GM23248 (cell line): ENCODE results near the gene PRICKLE2. TPM values are rescaled to one million over a fixed set of nuclear protein-coding genes. Genes with fewer than 3 reads are reported as not detected.

Experiments
- DNase-seq: peaks from one replicate; pipeline ENCODE4 v3.0.0-alpha.2; 2015
- H2AFZ ChIP-seq: fragments of 200-600 bp; sonication (generic); 2 replicates; pipeline ENCODE4 v1.6.1; 2016; ENCODE audit warnings: antibody characterized with exemption
- H3F3A ChIP-seq: fragments of 200-600 bp; sonication (generic); 2 replicates; pipeline ENCODE4 v1.6.1; 2016; ENCODE audit warnings: mild to moderate bottlenecking, antibody characterized with exemption, mixed run types; ENCODE audit not compliant: insufficient read depth
- H3K27ac ChIP-seq: fragments of 200-600 bp; sonication (generic); 2 replicates; pipeline ENCODE4 v1.5.1; 2016; ENCODE audit warnings: mild to moderate bottlenecking
- H3K27me3 ChIP-seq: fragments of 200-600 bp; sonication (generic); replicated peaks from 2 replicates; pipeline ENCODE4 v1.6.1; 2016; ENCODE audit warnings: mild to moderate bottlenecking; ENCODE audit not compliant: insufficient read depth
- H3K36me3 ChIP-seq: fragments of 200-600 bp; sonication (generic); 2 replicates; pipeline ENCODE4 v1.6.1; 2016; ENCODE audit warnings: low read depth, mild to moderate bottlenecking
- H3K4me1 ChIP-seq: fragments of 200-600 bp; sonication (generic); 2 replicates; pipeline ENCODE4 v1.6.1; 2016; ENCODE audit warnings: mild to moderate bottlenecking; ENCODE audit not compliant: insufficient read depth
- H3K4me2 ChIP-seq: fragments of 200-600 bp; sonication (generic); one replicate; pipeline ENCODE4 v1.6.1; 2016; ENCODE audit warnings: mild to moderate bottlenecking; ENCODE audit not compliant: unreplicated experiment
- H3K4me3 ChIP-seq: fragments of 200-600 bp; sonication (generic); 2 replicates; pipeline ENCODE4 v1.5.1; 2016; ENCODE audit warnings: mild to moderate bottlenecking
- H3K79me2 ChIP-seq: fragments of 200-600 bp; sonication (generic); 2 replicates; pipeline ENCODE4 v1.6.1; 2016; ENCODE audit warnings: mild to moderate bottlenecking; ENCODE audit not compliant: insufficient read depth
- H3K9ac ChIP-seq: fragments of 200-600 bp; sonication (generic); 2 replicates; pipeline ENCODE4 v1.6.1; 2016; ENCODE audit warnings: mild to moderate bottlenecking
- H3K9me2 ChIP-seq: fragments of 200-600 bp; sonication (generic); 2 replicates; pipeline ENCODE4 v1.6.1; 2016; ENCODE audit warnings: mixed run types, mild to moderate bottlenecking, moderate library complexity; ENCODE audit not compliant: insufficient read depth
- H3K9me3 ChIP-seq: fragments of 200-600 bp; sonication (generic); one replicate; pipeline ENCODE4 v1.6.1; 2017; ENCODE audit warnings: low read depth
- H4K20me1 ChIP-seq: fragments of 200-600 bp; sonication (generic); 2 replicates; pipeline ENCODE4 v1.6.0; 2016; ENCODE audit not compliant: insufficient read depth
- EZH2 ChIP-seq: fragments of 200-600 bp; sonication (generic); IDR thresholded peaks from 2 replicates; pipeline ENCODE4 v1.6.1; 2018; ENCODE audit warnings: antibody characterized with exemption, mild to moderate bottlenecking; ENCODE audit not compliant: insufficient read depth, poor library complexity, severe bottlenecking
- EZH2phosphoT487 ChIP-seq: fragments of 200-600 bp; sonication (generic); IDR thresholded peaks from 2 replicates; pipeline ENCODE4 v1.6.1; 2018; ENCODE audit warnings: antibody characterized with exemption, moderate library complexity, mild to moderate bottlenecking, low read depth; ENCODE audit not compliant: insufficient read depth
- WGBS, 2 experiments: methylation state at CpG; one replicate each; pipeline ENCODE4 v1.1.6; 2015 to 2017; ENCODE audit warnings: low lambda C conversion rate in 2 of 2, low coverage in 1 of 2; ENCODE audit errors: missing lambda C conversion rate in 2 of 2; 5-methylcytosine and 5-hydroxymethylcytosine counted together
- in situ Hi-C: fragments of 300-500 bp; cut with MboI; formaldehyde crosslinking; loops from 2 replicates; pipeline ENCODE4 v1.15.0; 2020
- polyA plus RNA-seq: library from polyadenylated mRNA; unstranded; fragments of >200 nt; fragmentation: Nextera tagmentation; extraction: Ambion mirVana; gene quantifications from 2 replicates; pipeline ENCODE4 v1.2.1, GENCODE V29; 2016
- total RNA-seq: library from RNA; depleted of rRNA; stranded (reverse); fragments of >200 nt; shearing (Covaris generic); gene quantifications from 2 replicates; pipeline ENCODE4 v1.2.3, GENCODE V29; 2014

The PRICKLE2 gene
- total and polyA plus RNA-seq, 2 experiments from 2014 or later: 7.3 to 19.6 TPM

DNA sequence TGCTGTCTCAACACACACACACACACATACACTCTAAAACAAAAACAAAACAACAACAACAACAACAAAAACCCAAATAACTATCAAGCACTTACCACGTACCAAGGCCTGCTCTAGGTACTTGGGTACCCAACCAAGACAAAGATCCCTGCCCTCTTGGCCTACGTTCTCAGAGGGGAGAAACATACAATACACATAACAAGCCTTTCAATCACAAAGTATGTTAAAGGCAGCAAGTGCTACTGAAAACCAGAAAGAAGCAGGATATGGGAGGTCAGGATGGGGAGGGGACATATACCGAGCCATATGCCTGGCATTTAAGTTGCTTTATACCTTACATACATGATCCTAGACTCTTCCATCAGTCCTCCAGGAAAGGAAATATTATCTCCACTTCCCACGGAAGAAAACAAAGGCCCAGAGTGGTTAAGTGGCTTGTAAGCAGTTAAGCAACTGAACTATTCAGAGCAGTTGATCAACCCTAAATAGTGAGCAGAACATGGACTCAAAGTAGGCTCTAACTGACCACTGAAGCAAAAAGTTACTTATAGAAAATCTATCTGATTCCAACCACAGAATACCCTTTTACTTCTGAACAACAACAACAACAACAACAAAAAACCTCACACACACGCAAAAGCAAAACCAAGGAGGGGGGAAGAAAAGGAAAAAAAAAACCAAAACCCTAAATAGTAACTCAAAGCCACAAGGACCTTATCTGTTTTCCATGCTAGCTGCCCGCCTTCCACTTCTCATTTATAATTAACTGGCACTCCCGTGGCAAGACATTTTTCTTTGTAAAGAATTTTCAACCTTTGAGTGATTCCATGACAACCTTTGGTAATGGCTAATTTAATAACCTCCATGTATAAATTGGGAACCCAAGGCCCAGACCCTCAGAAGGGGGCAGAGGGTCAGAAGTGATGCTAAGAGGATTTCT is 21.0 kb downstream of the PRICKLE2 start:
- H3K79me2 ChIP-seq: peaks cover 98% of the 10 kb centered on the region
- H3K4me2 ChIP-seq: no peak overlapping the region
- H4K20me1 ChIP-seq: no peaks in the 10 kb centered on the region; the same call in 1 of the 2 replicates

DNA sequence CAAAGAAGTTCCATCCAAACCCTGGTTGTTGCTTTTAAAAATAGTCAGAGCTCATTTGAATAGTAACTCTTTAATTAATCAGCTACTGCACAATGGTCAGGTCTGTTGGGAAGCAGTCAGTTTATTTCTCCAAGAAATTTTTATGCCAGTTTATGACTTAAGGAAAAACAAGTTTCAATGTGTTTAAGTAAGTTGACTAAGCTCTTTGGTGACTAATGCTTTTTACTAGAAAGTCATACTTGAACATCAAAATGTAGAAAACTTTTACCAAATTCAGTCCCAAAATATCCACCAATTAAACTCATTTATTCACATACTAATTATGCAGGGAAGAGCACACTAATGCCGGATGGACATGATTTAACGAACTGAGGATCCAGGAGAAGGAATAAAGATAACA is 22.1 kb downstream of the PRICKLE2 start:
- Histone ChIP-seq H3K27ac (no peak overlapping the region), H3K79me2 (peaks cover 98% of the 10 kb centered on the region), H3K4me3 (no peak overlapping the region), H3K36me3 (no peaks in the 10 kb centered on the region), H3K9me2 (no peaks in the 10 kb centered on the region), H3K4me2 (no peak overlapping the region), H3K9ac (no peak overlapping the region), H4K20me1 (no peaks in the 10 kb centered on the region; the same call in 1 of the 2 replicates), H3K27me3 (no peaks in the 10 kb centered on the region), H3F3A (peaks cover 55% of the 10 kb centered on the region), H2AFZ (no peak overlapping the region), H3K9me3 (no peaks in the 10 kb centered on the region), H3K4me1 (peaks cover 31% of the 10 kb centered on the region)
- peak; percentile 64 for DNase-seq
- TF ChIP-seq EZH2phosphoT487: no peak
- TF ChIP-seq EZH2: no peak
- WGBS, 2 experiments: 74 to 81% methylated on average over 2 of the region's 2 CpGs
- in situ Hi-C loops: no loop called here

More for the DNA sequence above, 21.0 kb downstream of the PRICKLE2 start:
- Histone ChIP-seq H3K36me3 (no peaks in the 10 kb centered on the region), H3K9me2 (no peaks in the 10 kb centered on the region), H3K9ac (no peak overlapping the region), H3F3A (peaks cover 55% of the 10 kb centered on the region), H3K4me3 (no peak overlapping the region), H3K27ac (no peak overlapping the region), H3K4me1 (peaks cover 31% of the 10 kb centered on the region), H3K9me3 (no peaks in the 10 kb centered on the region), H3K27me3 (no peaks in the 10 kb centered on the region), H2AFZ (no peak overlapping the region)
- DNase-seq: no peak
- in situ Hi-C loops: no loop called here
- TF ChIP-seq EZH2phosphoT487 (no peak), EZH2 (no peak)
- WGBS, 2 experiments: 91 to 95% methylated on average over 7 of the region's 7 CpGs

DNA sequence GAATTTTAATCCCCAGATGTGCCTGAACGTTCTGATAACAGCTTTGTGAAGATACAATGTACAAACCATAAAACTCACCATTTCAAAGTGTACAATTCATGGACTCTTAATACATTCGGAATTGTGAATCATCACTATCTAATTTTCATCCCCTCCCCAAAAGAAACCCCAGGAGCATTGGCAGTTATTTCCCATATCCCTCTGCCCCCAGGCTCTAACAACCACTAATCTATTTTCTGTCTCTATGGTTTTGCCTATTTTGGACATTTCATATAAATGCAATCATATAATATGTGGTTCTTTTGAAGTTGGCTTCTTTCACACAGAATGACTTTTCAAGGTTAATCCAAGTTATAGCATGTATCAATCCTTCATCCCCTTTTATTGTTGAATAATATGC is 25.3 kb downstream of the PRICKLE2 start:
- Histone ChIP-seq H3F3A (peaks cover 31% of the 10 kb centered on the region), H3K27ac (no peak overlapping the region), H4K20me1 (no peaks in the 10 kb centered on the region; the same call in 1 of the 2 replicates), H3K4me1 (peaks cover 21% of the 10 kb centered on the region), H3K9me3 (no peaks in the 10 kb centered on the region), H3K4me2 (no peak overlapping the region), H3K4me3 (no peak overlapping the region), H3K79me2 (peaks cover 97% of the 10 kb centered on the region), H3K36me3 (peaks cover 14% of the 10 kb centered on the region), H3K9me2 (no peaks in the 10 kb centered on the region), H3K9ac (no peak overlapping the region), H2AFZ (no peak overlapping the region), H3K27me3 (no peaks in the 10 kb centered on the region)
- TF ChIP-seq EZH2 (no peak), EZH2phosphoT487 (no peak)
- WGBS, 2 experiments: 96 to 98% methylated on average over 2 of the region's 2 CpGs
- DNase-seq: no peak
- in situ Hi-C loops: no loop called here

DNA sequence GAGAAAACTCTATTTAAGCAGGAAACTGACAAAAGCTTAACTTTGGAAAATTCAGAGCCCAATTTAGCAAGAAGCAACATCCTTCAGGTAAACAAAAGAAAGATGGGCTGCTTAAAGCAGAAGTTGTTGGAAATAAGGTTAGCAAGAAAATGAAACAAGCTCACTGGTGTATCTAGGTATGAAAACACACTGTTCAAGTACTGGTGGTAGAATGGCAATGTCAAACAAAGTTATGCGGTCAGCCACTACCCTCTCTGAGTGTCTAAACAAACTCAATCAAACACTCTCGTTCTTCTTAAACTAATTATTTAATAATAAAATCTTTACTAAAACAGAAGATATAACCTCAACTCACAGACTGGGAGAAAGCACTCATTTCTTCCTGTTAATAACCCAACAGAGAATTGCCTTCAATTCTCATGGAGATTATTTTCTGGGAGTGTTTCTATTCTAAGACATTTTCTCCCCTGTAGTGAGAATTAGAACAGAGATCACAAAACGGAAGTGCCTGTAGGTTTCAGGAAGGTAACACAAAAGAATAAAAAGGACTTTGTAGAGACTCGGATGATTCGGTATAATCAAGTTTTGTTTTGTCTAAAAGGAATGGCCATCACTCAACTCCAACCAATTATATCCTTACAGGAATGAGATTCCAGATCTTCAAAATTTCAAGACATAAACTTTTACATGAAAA is 28.9 kb downstream of the PRICKLE2 start:
- Histone ChIP-seq H2AFZ (no peak overlapping the region), H3K9me2 (no peaks in the 10 kb centered on the region), H3K9ac (no peak overlapping the region), H3K4me1 (peaks cover 16% of the 10 kb centered on the region), H3K27me3 (no peaks in the 10 kb centered on the region), H3K27ac (no peak overlapping the region), H3K4me2 (no peak overlapping the region), H3F3A (peaks cover 22% of the 10 kb centered on the region), H3K9me3 (no peaks in the 10 kb centered on the region), H3K4me3 (no peak overlapping the region), H3K79me2 (peaks cover 97% of the 10 kb centered on the region), H4K20me1 (no peaks in the 10 kb centered on the region), H3K36me3 (peaks cover 14% of the 10 kb centered on the region)
- DNase-seq: no peak
- WGBS, 2 experiments: 90 to 96% methylated on average over 5 of the region's 5 CpGs
- TF ChIP-seq EZH2: no peak
- no peak for TF ChIP-seq EZH2phosphoT487
- in situ Hi-C loops: no loop called here
